Raji (cell line): ENCODE results near the gene ENPP5.

ENCODE experiments used
- POLR2A ChIP-seq: IDR thresholded peaks from 2 replicates; pipeline ENCODE4 v1.6.1; 2011; ENCODE audit warnings: low read depth, low read length, control low read depth; ENCODE audit not compliant: insufficient read depth

ENPP5 gene

GRCh38 chr6:46130666-46131065, 40.1 kb downstream of the ENPP5 start:
- TF ChIP-seq POLR2A = no peak

GRCh38 chr6:46129629-46130511, 40.9 kb downstream of the ENPP5 start, which contains the start of gene ENPP4:
Gene ENPP4, plus strand, starts transcription at chr6:46129989. Its CDS starts 9,595 bp downstream, at chr6:46139584.
- peak; percentile 57 for TF ChIP-seq POLR2A

GRCh38 chr6:46129291-46129628, 41.5 kb downstream of the ENPP5 start:
- TF ChIP-seq POLR2A = no peak

GRCh38 chr6:46128476-46128875, 42.3 kb downstream of the ENPP5 start:
- no peak for TF ChIP-seq POLR2A

GRCh38 chr6:46118836-46119235, 51.9 kb downstream of the ENPP5 start:
- no peak for TF ChIP-seq POLR2A

GRCh38 chr6:46118157-46118556, 52.6 kb downstream of the ENPP5 start:
- TF ChIP-seq POLR2A = no peak

- TF ChIP-seq POLR2A = no peak
These were observed 54.5 kb downstream of the ENPP5 start for GRCh38 chr6:46116289-46116688.

- TF ChIP-seq POLR2A = no peak
These were observed 55.1 kb downstream of the ENPP5 start for GRCh38 chr6:46115634-46116033.

GRCh38 chr6:46113370-46113769, 57.4 kb downstream of the ENPP5 start:
- TF ChIP-seq POLR2A = no peak
